GM12891 (cell line): ENCODE results near the gene CCDC178.

Source experiments
- POLR2A ChIP-seq: IDR thresholded peaks from 2 replicates; pipeline ENCODE4 v1.6.1; 2011; ENCODE audit warnings: low read depth, low read length, control low read depth
- POLR2AphosphoS5 ChIP-seq: IDR thresholded peaks from 2 replicates; pipeline ENCODE4 v1.6.1; 2011; ENCODE audit warnings: low read depth, low read length, control low read depth
- POU2F2 ChIP-seq: IDR thresholded peaks from 2 replicates; pipeline ENCODE4 v1.6.1; 2011; ENCODE audit warnings: low read depth, mild to moderate bottlenecking, control low read depth, low read length, moderate library complexity
- SPI1 ChIP-seq: IDR thresholded peaks from 2 replicates; pipeline ENCODE4 v1.6.1; 2011; ENCODE audit warnings: low read depth, low read length, control low read depth
- TAF1 ChIP-seq: IDR thresholded peaks from 2 replicates; pipeline ENCODE4 v1.6.1; 2011; ENCODE audit warnings: low read depth, low read length, control low read depth

DNA sequence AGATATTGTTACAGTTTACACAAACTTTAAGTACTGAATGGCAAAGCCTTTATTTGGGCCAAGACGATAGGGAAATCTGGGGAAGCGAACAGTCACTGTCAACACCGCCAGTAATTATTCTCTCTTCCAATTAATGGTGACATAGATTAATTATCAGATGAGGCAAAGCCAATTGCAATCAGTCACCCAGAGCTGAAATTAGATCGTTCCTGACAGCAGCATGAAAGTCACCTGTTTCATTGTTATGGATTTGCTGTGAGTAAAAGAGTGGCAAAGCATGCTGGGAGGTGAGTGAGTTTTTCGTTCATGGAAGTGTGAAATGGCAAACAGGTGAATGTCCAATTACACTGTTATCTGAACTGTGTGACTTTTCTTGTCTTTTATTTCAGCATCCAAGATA lies 502.9 kb downstream of the CCDC178 start:
- TF ChIP-seq TAF1 (no peak), POLR2AphosphoS5 (no peak), POLR2A (no peak), SPI1 (no peak), POU2F2 (no peak)
